OCI-LY1 (cell line): Measurements from ENCODE around the gene CTF1.
"Not testable (repeated sequence)": the region's sequence is repeated elsewhere in the genome, so short reads cannot be mapped to it uniquely, and the experiment has no call there.

Experiments used
- H2AFZ ChIP-seq: fragments of 200-600 bp; sonication (generic), shearing (Covaris generic); 2 replicates; pipeline ENCODE4 v1.6.0; 2014; ENCODE audit warnings: antibody characterized with exemption, mild to moderate bottlenecking, low read length
- H3F3A ChIP-seq: fragments of 200-600 bp; sonication (generic), shearing (Covaris generic); 2 replicates; pipeline ENCODE4 v1.6.0; 2014; ENCODE audit warnings: mild to moderate bottlenecking, antibody characterized with exemption, low read length, moderate library complexity; ENCODE audit not compliant: insufficient read depth
- H3K27ac ChIP-seq: fragments of 200-600 bp; sonication (generic); 2 replicates; pipeline ENCODE4 v1.5.1; 2014; ENCODE audit warnings: low read length, mixed run types, mild to moderate bottlenecking, low read depth; ENCODE audit not compliant: poor library complexity, severe bottlenecking
- H3K27me3 ChIP-seq: fragments of 200-600 bp; sonication (generic); 2 replicates; pipeline ENCODE4 v1.6.0; 2014; ENCODE audit warnings: antibody characterized with exemption, mild to moderate bottlenecking, low read length, moderate library complexity; ENCODE audit not compliant: insufficient read depth
- H3K36me3 ChIP-seq: fragments of 200-600 bp; sonication (generic); 2 replicates; pipeline ENCODE4 v1.6.1; 2014; ENCODE audit warnings: mild to moderate bottlenecking, antibody characterized with exemption, low read length, moderate library complexity, mixed read lengths; ENCODE audit not compliant: insufficient read depth
- H3K4me1 ChIP-seq: fragments of 200-600 bp; sonication (generic); 2 replicates; pipeline ENCODE4 v1.5.1; 2014; ENCODE audit warnings: mild to moderate bottlenecking, low read length, moderate library complexity; ENCODE audit not compliant: insufficient read depth, severe bottlenecking
- H3K4me2 ChIP-seq: fragments of 200-600 bp; sonication (generic), shearing (Covaris generic); 2 replicates; pipeline ENCODE4 v1.6.1; 2014; ENCODE audit warnings: low read length
- H3K4me3 ChIP-seq: fragments of 200-600 bp; sonication (generic); 2 replicates; pipeline ENCODE4 v1.5.1; 2014; ENCODE audit warnings: low read length, low read depth, mild to moderate bottlenecking, mixed read lengths; ENCODE audit not compliant: poor library complexity, severe bottlenecking
- H3K79me2 ChIP-seq: fragments of 200-600 bp; shearing (Covaris generic); 2 replicates; pipeline ENCODE4 v1.6.1; 2016; ENCODE audit warnings: mixed run types, low read length, mixed read lengths; ENCODE audit not compliant: insufficient read depth
- H3K9ac ChIP-seq: fragments of 200-600 bp; sonication (generic), shearing (Covaris generic); 2 replicates; pipeline ENCODE4 v1.6.1; 2014; ENCODE audit warnings: mild to moderate bottlenecking, low read length, mixed read lengths
- H3K9me2 ChIP-seq: fragments of 200-600 bp; sonication (generic), shearing (Covaris generic); 2 replicates; pipeline ENCODE4 v1.6.1; 2014; ENCODE audit warnings: low read depth, mild to moderate bottlenecking, low read length, mixed read lengths
- H3K9me3 ChIP-seq: fragments of 200-600 bp; shearing (Covaris generic); 2 replicates; pipeline ENCODE4 v1.6.1; 2014; ENCODE audit warnings: low read length, mixed read lengths
- H4K20me1 ChIP-seq: fragments of 200-600 bp; sonication (generic), shearing (Covaris generic); 2 replicates; pipeline ENCODE4 v1.6.0; 2016; ENCODE audit warnings: mild to moderate bottlenecking, low read length; ENCODE audit not compliant: insufficient read depth
- CTCF ChIP-seq: fragments of 200-600 bp; sonication (generic), shearing (Covaris generic); IDR thresholded peaks from 2 replicates; pipeline ENCODE4 v1.5.1; 2017; ENCODE audit warnings: mild to moderate bottlenecking, antibody characterized with exemption, low read length, moderate library complexity, mixed read lengths
- EZH2 ChIP-seq: fragments of 200-600 bp; sonication (generic), shearing (Covaris generic); IDR thresholded peaks from 2 replicates; pipeline ENCODE4 v1.8.0; 2017; ENCODE audit warnings: borderline replicate concordance, mixed run types, mild to moderate bottlenecking, antibody characterized with exemption, low read length, moderate library complexity, mixed read lengths

CTF1 gene

GRCh38 chr16:30889721-30890120, 6.7 kb upstream of the CTF1 start:
- H3K9ac ChIP-seq, result no peak overlapping the region
- H3K4me1 ChIP-seq, result peaks cover 18% of the 10 kb centered on the region
- no peaks in the 10 kb centered on the region for H3K9me2 ChIP-seq
- H4K20me1 ChIP-seq, result no peaks in the 10 kb centered on the region
- no peaks in the 10 kb centered on the region for H3K79me2 ChIP-seq
- no peak overlapping the region for H3K27ac ChIP-seq
- TF ChIP-seq CTCF (no peak), EZH2 (no peak)
- H3K4me3 ChIP-seq, result no peak overlapping the region
- peaks cover 26% of the 10 kb centered on the region for H3K36me3 ChIP-seq
- 0 out of 2 replicates have a peak, but pooled peaks cover 4% of the 10 kb centered on the region for H3F3A ChIP-seq
- no peak overlapping the region for H3K4me2 ChIP-seq
- no peaks in the 10 kb centered on the region for H3K9me3 ChIP-seq
- H2AFZ ChIP-seq, result no peak overlapping the region
- H3K27me3 ChIP-seq, result no peaks in the 10 kb centered on the region

- H3K27me3 ChIP-seq, H3K27ac ChIP-seq, H2AFZ ChIP-seq, H3F3A ChIP-seq, H3K9me3 ChIP-seq, H3K9ac ChIP-seq, H3K9me2 ChIP-seq, H3K79me2 ChIP-seq, H3K4me2 ChIP-seq, H4K20me1 ChIP-seq, H3K4me3 ChIP-seq: not testable (repeated sequence)
- Histone ChIP-seq H3K4me1 (peaks cover 33% of the 10 kb centered on the region), H3K36me3 (peaks cover 19% of the 10 kb centered on the region)
Measured at GRCh38 chr16:30891043-30891823, 5.2 kb upstream of the CTF1 start.

DNA sequence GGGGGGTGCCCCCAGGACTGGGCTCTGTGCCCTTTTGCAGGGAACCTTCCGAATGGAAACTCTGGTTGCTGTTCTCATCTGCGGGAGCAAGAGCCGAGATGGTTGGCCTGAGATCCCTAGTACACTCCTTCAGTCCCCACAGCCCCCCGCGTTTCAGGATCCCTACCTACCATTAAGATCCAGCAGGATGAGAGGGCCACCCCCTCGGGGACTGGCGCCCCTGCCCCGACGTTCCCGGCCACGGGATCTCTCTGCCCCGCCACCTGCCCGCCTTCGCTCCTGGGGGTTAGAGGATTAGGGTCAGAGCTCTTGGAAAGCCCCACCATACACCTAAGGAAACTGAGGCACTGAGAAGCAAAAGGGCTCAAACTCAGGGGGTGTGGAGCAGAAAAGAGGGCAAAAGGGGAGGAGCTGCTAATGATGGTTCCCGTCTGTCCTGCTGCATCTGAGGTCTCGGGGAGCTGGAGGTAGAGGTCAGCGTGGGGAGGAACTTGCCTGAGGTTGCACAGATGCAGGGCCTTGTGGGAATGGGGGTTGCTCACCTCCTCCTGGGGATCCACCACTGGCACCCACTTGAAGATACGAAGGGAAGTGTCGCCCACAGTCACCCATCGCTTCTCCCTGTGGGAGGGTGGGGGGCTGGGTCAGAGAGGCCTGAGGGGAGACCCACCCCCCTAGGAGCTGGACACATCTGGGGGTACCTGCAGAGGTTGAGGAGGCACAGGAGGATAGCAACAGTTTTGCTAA, 3.6 kb upstream of the CTF1 start:
- H3K4me3 ChIP-seq, result peak overlapping the region; percentile 72
- no peaks in the 10 kb centered on the region for H4K20me1 ChIP-seq
- H3K9me2 ChIP-seq, result no peaks in the 10 kb centered on the region
- H3K27ac ChIP-seq, result peak overlapping the region; percentile 48
- peaks cover 14% of the 10 kb centered on the region for H3K36me3 ChIP-seq
- peak overlapping the region; percentile 75 for H3K9ac ChIP-seq
- no peaks in the 10 kb centered on the region for H3K27me3 ChIP-seq
- H3K9me3 ChIP-seq, result no peaks in the 10 kb centered on the region
- no peak for TF ChIP-seq EZH2
- TF ChIP-seq CTCF, result no peak
- H3F3A ChIP-seq, result 0 out of 2 replicates have a peak, but pooled peaks cover 8% of the 10 kb centered on the region
- peaks cover 48% of the 10 kb centered on the region for H3K4me1 ChIP-seq
- no peaks in the 10 kb centered on the region for H3K79me2 ChIP-seq
- H3K4me2 ChIP-seq, result peak overlapping the region; percentile 76
- no peak overlapping the region for H2AFZ ChIP-seq
